GM13976 (cell line): ENCODE results near the gene STXBP6.
"Not testable (repeated sequence)": the region's sequence is repeated elsewhere in the genome, so short reads cannot be mapped to it uniquely, and the experiment has no call there.

Source experiments
- DNase-seq: peaks from one replicate; pipeline ENCODE4 v3.0.0; 2012; ENCODE audit warnings: low spot score
- CTCF ChIP-seq: IDR thresholded peaks from 2 replicates; pipeline ENCODE4 v1.5.1; 2012; ENCODE audit warnings: borderline replicate concordance, mild to moderate bottlenecking; ENCODE audit not compliant: insufficient read depth; ENCODE audit errors: extremely low read depth, missing control alignments, control extremely low read depth
- in situ Hi-C: fragments of 300-500 bp; cut with MboI; formaldehyde crosslinking; loops from one replicate; pipeline ENCODE4 v1.12.0; 2022; ENCODE audit warnings: low sequenced_read_pairs, mixed read lengths, inconsistent platforms; ENCODE audit not compliant: unreplicated experiment

Gene STXBP6

GRCh38 chr14:24840204-24840893 is 209.6 kb downstream of the STXBP6 start:
- TF ChIP-seq CTCF: no peak
- DNase-seq: no peak
- in situ Hi-C loops: no loop called here

GRCh38 chr14:24839617-24840203 is 210.2 kb downstream of the STXBP6 start:
- TF ChIP-seq CTCF: no peak
- in situ Hi-C loops: no loop called here
- DNase-seq: no peak

GRCh38 chr14:24838945-24839616 is 210.9 kb downstream of the STXBP6 start:
- DNase-seq: no peak
- no peak for TF ChIP-seq CTCF
- in situ Hi-C loops: no loop called here

GRCh38 chr14:24837280-24838046 is 212.5 kb downstream of the STXBP6 start:
- TF ChIP-seq CTCF: no peak
- in situ Hi-C loops: no loop called here
- DNase-seq: no peak

- in situ Hi-C loops, DNase-seq: not testable (repeated sequence)
These were observed 213.6 kb downstream of the STXBP6 start for GRCh38 chr14:24836324-24836723.

GRCh38 chr14:24834956-24835355 is 215.0 kb downstream of the STXBP6 start:
- in situ Hi-C loops: no loop called here
- TF ChIP-seq CTCF: no peak
- DNase-seq: no peak

- DNase-seq: no peak
- in situ Hi-C loops: no loop called here
- no peak for TF ChIP-seq CTCF
These were observed 216.6 kb downstream of the STXBP6 start for GRCh38 chr14:24833385-24833784.
